ENCODE data around the gene GALNT4. TPM values are rescaled to one million over a fixed set of nuclear protein-coding genes. Genes with fewer than 3 reads are reported as not detected.

Gene GALNT4
- total and polyA plus RNA-seq, 10 of the 15 experiments (the other 5 are each of a cell fraction or from before 2014, with no cell fraction given): 0.90 to 2.9 (median 1.8) TPM

- TF ChIP-seq NR2F1 (conservative IDR thresholded peaks at IDR 0.05) (peak; percentile 33; the same call in 1 of the 2 replicates), EZH2 (IDR thresholded peaks at IDR 0.05; ENCODE audit: borderline replicate concordance, control insufficient read depth, low read depth, low read length) (no peak), E4F1 (IDR thresholded peaks at IDR 0.05; ENCODE audit: borderline replicate concordance, partially characterized antibody) (peak; percentile 95), NFYB (IDR thresholded peaks at IDR 0.05; ENCODE audit: insufficient read depth, low read depth, low read length) (no peak), IRF5 (IDR thresholded peaks at IDR 0.05; ENCODE audit: borderline replicate concordance) (no peak), USF2 (IDR thresholded peaks at IDR 0.05; ENCODE audit: borderline replicate concordance, low read depth, low read length) (no peak; the same call in 1 of the 2 replicates), ZNF384 (IDR thresholded peaks at IDR 0.05; ENCODE audit: borderline replicate concordance, low read depth, low read length) (no peak), IRF4 (IDR thresholded peaks at IDR 0.05; ENCODE audit: low read depth, low read length) (peak; percentile 46; the same call in 1 of the 2 replicates), LARP7 (IDR thresholded peaks at IDR 0.05) (no peak; the same call in 1 of the 2 replicates), ZNF592 (IDR thresholded peaks at IDR 0.05) (no peak), IKZF1 (conservative IDR thresholded peaks at IDR 0.05) (peak; percentile 89), ZNF274 (IDR thresholded peaks at IDR 0.05; ENCODE audit: insufficient read depth, insufficient read length) (no peak), SIX5 (IDR thresholded peaks at IDR 0.05; ENCODE audit: low read depth, low read length, severe bottlenecking) (peak; percentile 38), ZNF217 (IDR thresholded peaks at IDR 0.05) (no peak), MXI1 (IDR thresholded peaks at IDR 0.05; ENCODE audit: low read depth, low read length) (no peak), RBBP5 (conservative IDR thresholded peaks at IDR 0.05) (no peak), EP300 (IDR thresholded peaks at IDR 0.05; ENCODE audit: borderline replicate concordance in 1 of 2, control insufficient read depth in 1 of 2, low read depth in 2 of 2, low read length in 2 of 2) (no peak), RAD51 (IDR thresholded peaks at IDR 0.05) (peak; percentile 82), SMAD5 (IDR thresholded peaks at IDR 0.05; ENCODE audit: low read depth) (no peak)
Observed at GRCh38 chr12:89525824-89526770, 1.5 kb upstream of the GALNT4 start, which contains the start of gene POC1B (continued).
